ENCODE measurements around the gene LRRC37A. TPM values are rescaled to one million over a fixed set of nuclear protein-coding genes. Genes with fewer than 3 reads are reported as not detected.
"Not testable (repeated sequence)": the region's sequence is repeated elsewhere in the genome, so short reads cannot be mapped to it uniquely, and the experiment has no call there.

LRRC37A gene
- polyA plus RNA-seq, 1 donor (not counting 4 experiments of a cell fraction or from before 2014, with no cell fraction given), result 1.7 TPM

DNA sequence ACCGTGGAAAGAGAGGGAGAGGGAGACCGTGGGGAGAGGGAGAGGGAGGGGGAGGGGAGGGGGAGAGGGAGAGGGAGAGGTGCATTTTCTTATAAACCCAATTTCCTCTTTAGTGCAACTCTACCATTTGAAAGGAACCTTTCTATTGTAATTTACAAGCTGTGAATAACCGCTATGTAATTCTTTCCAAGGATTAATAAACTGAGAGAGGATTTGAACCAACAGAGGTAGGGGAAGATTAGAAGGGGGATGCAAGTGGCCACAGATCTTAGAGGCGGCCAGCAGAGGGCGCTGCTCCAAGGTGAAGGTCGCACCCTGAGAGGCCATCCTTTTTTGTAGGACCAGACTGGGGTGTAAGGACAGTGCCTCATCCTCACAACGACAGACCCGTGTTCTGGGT is 41.2 kb upstream of the LRRC37A start:
- H4K20me1 ChIP-seq (ENCODE audit: control insufficient read depth, extremely low read depth, insufficient read depth, low read length); dilution Hi-C loops (cut with MboI; ENCODE audit: extremely low pct_ligation_motif_present, low sequenced_read_pairs); H3K9me3 ChIP-seq (ENCODE audit: control insufficient read depth, low read depth, low read length); H3K79me2 ChIP-seq (ENCODE audit: control insufficient read depth, insufficient read depth, low read length); DNase-seq (ENCODE audit: low read depth, low spot score); H3K36me3 ChIP-seq (ENCODE audit: control insufficient read depth in 2 of 2, extremely low read depth in 1 of 2, insufficient read depth in 2 of 2, low read length in 2 of 2); H3K4me2 ChIP-seq (ENCODE audit: control insufficient read depth, extremely low read depth, insufficient read depth, low read depth, low read length); H3K9me1 ChIP-seq (ENCODE audit: control insufficient read depth, extremely low read depth, insufficient read depth, low read length); H3K27ac ChIP-seq (ENCODE audit: control insufficient read depth, insufficient read depth, low read length); H3K9ac ChIP-seq (ENCODE audit: control insufficient read depth, extremely low read depth, insufficient read depth, low read length); H2AFZ ChIP-seq (ENCODE audit: control insufficient read depth, low read length); H3K27me3 ChIP-seq (ENCODE audit: control insufficient read depth, extremely low read depth, insufficient read depth, low read length); H3K4me1 ChIP-seq (ENCODE audit: control insufficient read depth, extremely low read depth, insufficient read depth, low read length); H3K4me3 ChIP-seq (ENCODE audit: control insufficient read depth in 2 of 3, extremely low read depth in 1 of 3, insufficient read depth in 2 of 3, low read depth in 1 of 3, low read length in 3 of 3): not testable (repeated sequence)
- FAIRE-seq, result peak; percentile 91
- TF ChIP-seq, protein P1, sequence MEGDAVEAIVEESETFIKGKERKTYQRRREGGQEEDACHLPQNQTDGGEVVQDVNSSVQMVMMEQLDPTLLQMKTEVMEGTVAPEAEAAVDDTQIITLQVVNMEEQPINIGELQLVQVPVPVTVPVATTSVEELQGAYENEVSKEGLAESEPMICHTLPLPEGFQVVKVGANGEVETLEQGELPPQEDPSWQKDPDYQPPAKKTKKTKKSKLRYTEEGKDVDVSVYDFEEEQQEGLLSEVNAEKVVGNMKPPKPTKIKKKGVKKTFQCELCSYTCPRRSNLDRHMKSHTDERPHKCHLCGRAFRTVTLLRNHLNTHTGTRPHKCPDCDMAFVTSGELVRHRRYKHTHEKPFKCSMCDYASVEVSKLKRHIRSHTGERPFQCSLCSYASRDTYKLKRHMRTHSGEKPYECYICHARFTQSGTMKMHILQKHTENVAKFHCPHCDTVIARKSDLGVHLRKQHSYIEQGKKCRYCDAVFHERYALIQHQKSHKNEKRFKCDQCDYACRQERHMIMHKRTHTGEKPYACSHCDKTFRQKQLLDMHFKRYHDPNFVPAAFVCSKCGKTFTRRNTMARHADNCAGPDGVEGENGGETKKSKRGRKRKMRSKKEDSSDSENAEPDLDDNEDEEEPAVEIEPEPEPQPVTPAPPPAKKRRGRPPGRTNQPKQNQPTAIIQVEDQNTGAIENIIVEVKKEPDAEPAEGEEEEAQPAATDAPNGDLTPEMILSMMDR (optimal IDR thresholded peaks at IDR 0.05 in 1 of 3, IDR thresholded peaks at IDR 0.05 in 1 of 3, conservative IDR thresholded peaks at IDR 0.05 in 1 of 3; ENCODE audit: extremely low read depth in 1 of 3, insufficient read depth in 2 of 3, low read length in 3 of 3), result peak in 2 of 3 experiments; percentile 62 to 78

DNA sequence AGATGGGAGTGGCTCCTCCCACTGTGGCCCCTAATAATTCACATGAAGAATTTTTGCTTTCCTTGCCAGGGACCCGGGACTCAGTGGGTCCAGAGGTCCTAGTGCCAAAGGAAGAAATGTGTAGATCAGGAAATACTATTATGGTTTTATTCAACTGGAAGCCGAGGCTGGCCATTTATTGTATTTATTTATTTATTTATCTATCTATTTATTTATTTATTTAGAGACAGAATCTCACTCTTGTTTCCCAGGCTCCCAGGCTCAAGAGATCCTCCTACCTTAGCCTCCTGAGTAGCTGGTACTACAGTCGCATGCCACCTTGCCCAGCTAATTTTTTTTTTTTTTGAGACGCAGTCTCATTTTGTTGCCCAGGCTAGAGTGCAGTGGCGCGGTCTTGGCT is 40.7 kb upstream of the LRRC37A start:
- H3K4me3 ChIP-seq (ENCODE audit: control insufficient read depth in 2 of 3, extremely low read depth in 1 of 3, insufficient read depth in 2 of 3, low read depth in 1 of 3, low read length in 3 of 3); H3K9me3 ChIP-seq (ENCODE audit: control insufficient read depth, low read depth, low read length); H3K4me1 ChIP-seq (ENCODE audit: control insufficient read depth, extremely low read depth, insufficient read depth, low read length); FAIRE-seq; H3K27ac ChIP-seq (ENCODE audit: control insufficient read depth, insufficient read depth, low read length); H3K79me2 ChIP-seq (ENCODE audit: control insufficient read depth, insufficient read depth, low read length); DNase-seq (ENCODE audit: low read depth, low spot score); dilution Hi-C loops (cut with MboI; ENCODE audit: extremely low pct_ligation_motif_present, low sequenced_read_pairs); H3K4me2 ChIP-seq (ENCODE audit: control insufficient read depth, extremely low read depth, insufficient read depth, low read depth, low read length); H3K27me3 ChIP-seq (ENCODE audit: control insufficient read depth, extremely low read depth, insufficient read depth, low read length); H4K20me1 ChIP-seq (ENCODE audit: control insufficient read depth, extremely low read depth, insufficient read depth, low read length); H3K9ac ChIP-seq (ENCODE audit: control insufficient read depth, extremely low read depth, insufficient read depth, low read length); H3K36me3 ChIP-seq (ENCODE audit: control insufficient read depth in 2 of 2, extremely low read depth in 1 of 2, insufficient read depth in 2 of 2, low read length in 2 of 2); H3K9me1 ChIP-seq (ENCODE audit: control insufficient read depth, extremely low read depth, insufficient read depth, low read length); H2AFZ ChIP-seq (ENCODE audit: control insufficient read depth, low read length): not testable (repeated sequence)

DNA sequence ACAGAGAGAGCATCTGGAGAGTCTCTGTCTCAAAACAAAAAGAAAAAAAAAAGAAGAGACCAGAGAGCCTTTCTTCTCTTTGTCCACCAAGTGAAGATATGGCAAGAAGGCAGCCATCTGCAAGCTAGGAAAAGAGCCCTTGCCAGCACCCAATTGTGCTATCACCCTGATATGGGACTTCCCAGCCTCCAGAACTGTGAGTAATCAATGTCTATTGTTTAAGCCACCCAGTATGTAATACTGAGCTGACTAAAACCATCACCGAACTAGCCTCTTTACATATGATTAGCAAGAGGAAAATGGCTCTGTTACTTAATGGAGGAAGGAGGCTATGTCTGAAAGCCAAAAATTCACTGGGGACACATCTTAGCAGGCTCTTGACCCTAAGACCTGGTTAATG is 38.6 kb upstream of the LRRC37A start:
- H3K9me1 ChIP-seq (ENCODE audit: control insufficient read depth, extremely low read depth, insufficient read depth, low read length); H2AFZ ChIP-seq (ENCODE audit: control insufficient read depth, low read length); H3K79me2 ChIP-seq (ENCODE audit: control insufficient read depth, insufficient read depth, low read length); H4K20me1 ChIP-seq (ENCODE audit: control insufficient read depth, extremely low read depth, insufficient read depth, low read length); H3K9me3 ChIP-seq (ENCODE audit: control insufficient read depth, low read depth, low read length); DNase-seq (ENCODE audit: low read depth, low spot score); H3K27me3 ChIP-seq (ENCODE audit: control insufficient read depth, extremely low read depth, insufficient read depth, low read length); H3K4me1 ChIP-seq (ENCODE audit: control insufficient read depth, extremely low read depth, insufficient read depth, low read length); H3K4me3 ChIP-seq (ENCODE audit: control insufficient read depth in 2 of 3, extremely low read depth in 1 of 3, insufficient read depth in 2 of 3, low read depth in 1 of 3, low read length in 3 of 3); dilution Hi-C loops (cut with MboI; ENCODE audit: extremely low pct_ligation_motif_present, low sequenced_read_pairs); H3K36me3 ChIP-seq (ENCODE audit: control insufficient read depth in 2 of 2, extremely low read depth in 1 of 2, insufficient read depth in 2 of 2, low read length in 2 of 2); H3K9ac ChIP-seq (ENCODE audit: control insufficient read depth, extremely low read depth, insufficient read depth, low read length); H3K27ac ChIP-seq (ENCODE audit: control insufficient read depth, insufficient read depth, low read length); H3K4me2 ChIP-seq (ENCODE audit: control insufficient read depth, extremely low read depth, insufficient read depth, low read depth, low read length); FAIRE-seq: not testable (repeated sequence)
